Parathyroid adenoma (tissue), 2 donors: Measurements from ENCODE around the gene NBAS.

Experiments
- H2AFZ ChIP-seq: fragments of 300-600 bp; sonication (generic); one replicate; pipeline ENCODE4 v1.7.0; 2017; ENCODE audit warnings: antibody characterized with exemption, mild to moderate bottlenecking
- H3K27ac ChIP-seq: fragments of 300-600 bp; sonication (generic); one replicate; pipeline ENCODE4 v1.7.0; 2017
- H3K27me3 ChIP-seq: fragments of 300-600 bp; sonication (generic); one replicate; pipeline ENCODE4 v1.7.0; 2017; ENCODE audit warnings: low read length; ENCODE audit not compliant: control insufficient read depth, insufficient read depth
- H3K36me3 ChIP-seq: fragments of 300-600 bp; sonication (generic); one replicate; pipeline ENCODE4 v1.7.0; 2017; ENCODE audit warnings: low read length; ENCODE audit not compliant: control insufficient read depth, insufficient read depth
- H3K4me1 ChIP-seq: fragments of 300-600 bp; sonication (generic); one replicate; pipeline ENCODE4 v1.7.0; 2017; ENCODE audit warnings: control low read depth
- H3K4me2 ChIP-seq: fragments of 300-600 bp; sonication (generic); one replicate; pipeline ENCODE4 v1.7.0; 2017; ENCODE audit warnings: low read length
- H3K4me3 ChIP-seq: fragments of 300-600 bp; sonication (generic); one replicate; pipeline ENCODE4 v1.7.0; 2017; ENCODE audit warnings: low read depth, low read length
- H3K79me2 ChIP-seq: fragments of 300-600 bp; sonication (generic); one replicate; pipeline ENCODE4 v1.7.0; 2017; ENCODE audit warnings: control low read depth
- H3K9ac ChIP-seq: fragments of 300-600 bp; sonication (generic); one replicate; pipeline ENCODE4 v1.7.0; 2017; ENCODE audit warnings: mild to moderate bottlenecking
- H3K9me3 ChIP-seq: fragments of 300-600 bp; sonication (generic); one replicate; pipeline ENCODE4 v1.7.0; 2017; ENCODE audit warnings: low read length; ENCODE audit not compliant: control insufficient read depth
- TF ChIP-seq, protein P1 (sequence below): fragments of 300-600 bp; sonication (generic); IDR thresholded peaks from one replicate; pipeline ENCODE4 v1.7.0; 2017; ENCODE audit warnings: antibody characterized with exemption, mild to moderate bottlenecking
- donor health status: primary hyperparathyroidism.

NBAS gene

DNA sequence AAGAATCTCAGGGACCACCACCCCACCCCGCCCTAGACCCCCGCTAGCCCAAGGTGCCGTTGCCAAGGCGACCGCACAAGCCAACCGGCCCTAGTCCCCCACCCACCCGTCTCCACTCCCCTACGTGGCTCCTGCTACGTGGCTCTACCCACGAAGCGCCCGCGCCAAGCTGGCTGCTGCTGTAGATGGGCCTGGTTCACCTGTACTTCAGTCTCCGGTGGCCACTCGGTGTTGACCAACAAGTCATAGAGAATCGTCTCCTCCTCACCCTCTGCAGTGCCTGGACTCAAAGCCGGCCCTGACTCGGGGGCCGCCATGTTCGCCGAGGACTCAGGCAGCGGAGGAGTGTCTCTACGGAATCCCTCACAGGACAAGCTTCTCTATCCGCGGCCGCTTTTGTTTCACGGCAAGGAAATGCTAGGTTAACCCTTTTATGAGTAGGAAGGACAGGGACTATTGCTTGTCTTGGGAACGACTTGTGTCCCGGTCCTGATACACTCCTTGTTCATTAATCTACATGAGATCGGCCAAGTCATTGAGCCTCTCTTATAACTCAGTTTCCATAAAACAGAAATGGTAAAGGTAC, at the start of gene NBAS:
Gene NBAS (minus strand): TSS at position 347 of the 586 bp plus-strand sequence. CDS start 30 bp downstream, at position 317.
- Histone ChIP-seq H3K27me3 (no peaks in the 10 kb centered on the region), H3K4me1 (no peaks in the 10 kb centered on the region), H3K9ac (no peak within 1 kb of the TSS), H2AFZ (peak within 1 kb of the TSS; percentile 97), H3K9me3 (no peaks in the 10 kb centered on the region), H3K4me3 (peak within 1 kb of the TSS; percentile 66), H3K79me2 (no peaks in the 10 kb centered on the region), H3K27ac (peak within 1 kb of the TSS; percentile 75), H3K4me2 (peak within 1 kb of the TSS; percentile 93), H3K36me3 (no peaks in the 10 kb centered on the region)
- TF ChIP-seq, protein P1, sequence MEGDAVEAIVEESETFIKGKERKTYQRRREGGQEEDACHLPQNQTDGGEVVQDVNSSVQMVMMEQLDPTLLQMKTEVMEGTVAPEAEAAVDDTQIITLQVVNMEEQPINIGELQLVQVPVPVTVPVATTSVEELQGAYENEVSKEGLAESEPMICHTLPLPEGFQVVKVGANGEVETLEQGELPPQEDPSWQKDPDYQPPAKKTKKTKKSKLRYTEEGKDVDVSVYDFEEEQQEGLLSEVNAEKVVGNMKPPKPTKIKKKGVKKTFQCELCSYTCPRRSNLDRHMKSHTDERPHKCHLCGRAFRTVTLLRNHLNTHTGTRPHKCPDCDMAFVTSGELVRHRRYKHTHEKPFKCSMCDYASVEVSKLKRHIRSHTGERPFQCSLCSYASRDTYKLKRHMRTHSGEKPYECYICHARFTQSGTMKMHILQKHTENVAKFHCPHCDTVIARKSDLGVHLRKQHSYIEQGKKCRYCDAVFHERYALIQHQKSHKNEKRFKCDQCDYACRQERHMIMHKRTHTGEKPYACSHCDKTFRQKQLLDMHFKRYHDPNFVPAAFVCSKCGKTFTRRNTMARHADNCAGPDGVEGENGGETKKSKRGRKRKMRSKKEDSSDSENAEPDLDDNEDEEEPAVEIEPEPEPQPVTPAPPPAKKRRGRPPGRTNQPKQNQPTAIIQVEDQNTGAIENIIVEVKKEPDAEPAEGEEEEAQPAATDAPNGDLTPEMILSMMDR, result no peak

DNA sequence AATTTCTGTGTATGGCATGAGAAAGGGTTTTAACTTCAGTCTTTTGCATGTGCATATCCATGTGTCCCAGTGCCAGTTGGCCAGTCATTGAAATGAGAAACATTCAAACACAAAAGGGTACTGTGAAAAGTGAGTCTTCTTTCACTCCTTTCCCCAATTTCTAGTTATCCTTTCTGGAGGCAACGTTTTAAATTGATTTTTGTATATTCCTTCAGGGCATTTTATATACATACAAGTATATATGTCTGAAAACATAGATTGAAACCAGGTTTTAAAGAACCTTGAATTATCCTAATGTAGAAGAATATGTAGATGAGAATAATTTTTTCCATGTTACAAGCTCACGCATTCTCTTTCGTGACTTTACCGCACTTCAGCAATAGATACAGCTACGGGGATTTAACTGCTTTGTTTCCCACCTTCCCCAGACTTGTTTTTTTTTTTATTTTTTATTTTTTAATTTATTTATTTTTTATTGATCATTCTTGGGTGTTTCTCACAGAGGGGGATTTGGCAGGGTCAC, 49.4 kb upstream of the NBAS start:
- TF ChIP-seq, protein P1, result no peak
- Histone ChIP-seq H3K79me2 (no peaks in the 10 kb centered on the region), H3K36me3 (no peaks in the 10 kb centered on the region)

DNA sequence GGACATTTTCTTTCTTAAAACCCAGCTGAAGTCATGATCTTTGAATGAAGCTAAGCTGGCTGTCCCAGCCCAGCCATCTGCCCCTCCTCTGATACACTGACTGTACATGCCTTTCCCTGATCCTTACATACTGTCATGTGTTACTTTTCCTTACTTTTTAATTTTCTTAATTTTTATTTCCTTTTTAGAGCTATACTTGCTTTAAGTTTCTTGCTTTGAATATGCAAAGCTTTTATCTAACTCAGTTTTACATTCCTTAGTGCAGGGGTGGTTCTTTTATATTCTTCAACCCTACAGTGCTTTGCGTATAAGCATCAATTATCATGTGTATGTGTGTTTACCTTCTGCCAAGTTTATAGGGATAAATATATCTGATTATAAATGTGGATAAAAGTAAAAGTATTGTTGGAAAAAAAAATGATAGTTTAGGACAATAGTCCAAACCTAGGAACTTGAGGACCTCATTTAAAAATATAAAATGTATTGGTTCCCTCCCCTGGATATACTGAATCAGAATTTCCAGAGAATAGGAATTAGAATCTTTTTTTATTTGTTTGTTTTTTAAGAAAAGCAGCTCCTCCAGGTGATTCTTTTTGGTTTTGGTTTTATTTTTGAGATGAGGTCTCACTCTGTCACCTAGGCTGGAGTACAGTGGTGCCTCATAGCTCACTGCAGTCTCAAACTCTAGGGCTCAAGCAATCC, 48.4 kb upstream of the NBAS start:
- Histone ChIP-seq H3K79me2 (no peaks in the 10 kb centered on the region), H3K4me2 (no peak overlapping the region), H2AFZ (no peak overlapping the region), H3K4me3 (no peak overlapping the region), H3K27me3 (no peaks in the 10 kb centered on the region), H3K4me1 (no peaks in the 10 kb centered on the region), H3K9ac (no peak overlapping the region), H3K36me3 (no peaks in the 10 kb centered on the region), H3K27ac (no peak overlapping the region), H3K9me3 (no peaks in the 10 kb centered on the region)
- TF ChIP-seq, protein P1, result no peak

More for the DNA sequence above, 49.4 kb upstream of the NBAS start:
- Histone ChIP-seq H3K27ac (no peak overlapping the region), H3K9me3 (no peaks in the 10 kb centered on the region), H3K27me3 (no peaks in the 10 kb centered on the region), H3K9ac (no peak overlapping the region), H3K4me2 (no peak overlapping the region), H3K4me3 (no peak overlapping the region), H3K4me1 (no peaks in the 10 kb centered on the region), H2AFZ (no peak overlapping the region)

DNA sequence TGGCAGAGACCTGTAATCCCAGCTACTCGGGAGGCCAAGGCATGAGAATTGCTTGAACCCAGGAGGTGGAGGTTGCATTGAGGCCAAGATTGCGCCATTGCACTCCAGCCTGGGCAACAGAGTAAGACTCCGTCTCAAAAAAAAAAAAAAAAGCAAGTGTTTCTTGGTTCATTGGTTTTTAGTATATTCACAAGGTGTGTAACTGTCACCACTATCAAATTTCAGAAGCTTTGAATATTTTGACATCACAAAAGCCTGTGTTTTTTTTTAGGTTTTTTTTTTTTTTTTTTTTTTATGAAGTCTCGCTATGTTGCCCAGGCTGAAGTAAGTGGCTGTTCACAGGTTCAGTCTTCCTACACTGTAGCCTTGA, 47.2 kb upstream of the NBAS start:
- TF ChIP-seq, protein P1, result no peak
- Histone ChIP-seq H3K27me3 (no peaks in the 10 kb centered on the region), H3K9me3 (no peaks in the 10 kb centered on the region), H3K9ac (no peak overlapping the region), H3K79me2 (no peaks in the 10 kb centered on the region), H3K4me3 (no peak overlapping the region), H3K36me3 (no peaks in the 10 kb centered on the region), H3K27ac (no peak overlapping the region), H3K4me1 (no peaks in the 10 kb centered on the region), H3K4me2 (no peak overlapping the region), H2AFZ (no peak overlapping the region)
